ENCODE results near the gene PAQR4. TPM values are rescaled to one million over a fixed set of nuclear protein-coding genes. Genes with fewer than 3 reads are reported as not detected.

PAQR4 gene
- total and polyA plus RNA-seq, 10 of the 15 experiments (the other 5 are each of a cell fraction or from before 2014, with no cell fraction given), result 0.39 to 31.8 (median 13.5) TPM

DNA sequence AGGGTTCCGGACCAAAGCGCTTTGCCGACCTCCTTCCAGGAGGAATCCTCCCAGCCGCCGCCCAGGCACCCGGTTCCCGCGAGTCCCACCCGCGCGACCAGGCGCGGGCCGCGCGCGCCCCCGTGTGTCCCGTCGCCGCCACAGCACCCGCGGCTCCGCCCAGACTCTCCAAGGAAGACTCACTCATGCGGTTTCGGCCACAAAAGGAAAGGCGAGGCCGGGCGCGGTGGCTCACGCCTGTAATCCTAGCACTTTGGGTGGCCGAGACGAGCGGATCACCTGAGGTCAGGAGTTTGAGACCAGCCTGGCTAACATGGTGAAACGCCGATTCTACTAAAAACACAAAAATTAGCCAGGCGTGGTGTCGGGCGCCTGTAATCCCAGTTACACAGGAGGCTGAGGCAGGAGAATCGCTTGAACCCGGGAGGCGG is 14.6 kb downstream of the PAQR4 start (continued):
- TF ChIP-seq, protein P1, sequence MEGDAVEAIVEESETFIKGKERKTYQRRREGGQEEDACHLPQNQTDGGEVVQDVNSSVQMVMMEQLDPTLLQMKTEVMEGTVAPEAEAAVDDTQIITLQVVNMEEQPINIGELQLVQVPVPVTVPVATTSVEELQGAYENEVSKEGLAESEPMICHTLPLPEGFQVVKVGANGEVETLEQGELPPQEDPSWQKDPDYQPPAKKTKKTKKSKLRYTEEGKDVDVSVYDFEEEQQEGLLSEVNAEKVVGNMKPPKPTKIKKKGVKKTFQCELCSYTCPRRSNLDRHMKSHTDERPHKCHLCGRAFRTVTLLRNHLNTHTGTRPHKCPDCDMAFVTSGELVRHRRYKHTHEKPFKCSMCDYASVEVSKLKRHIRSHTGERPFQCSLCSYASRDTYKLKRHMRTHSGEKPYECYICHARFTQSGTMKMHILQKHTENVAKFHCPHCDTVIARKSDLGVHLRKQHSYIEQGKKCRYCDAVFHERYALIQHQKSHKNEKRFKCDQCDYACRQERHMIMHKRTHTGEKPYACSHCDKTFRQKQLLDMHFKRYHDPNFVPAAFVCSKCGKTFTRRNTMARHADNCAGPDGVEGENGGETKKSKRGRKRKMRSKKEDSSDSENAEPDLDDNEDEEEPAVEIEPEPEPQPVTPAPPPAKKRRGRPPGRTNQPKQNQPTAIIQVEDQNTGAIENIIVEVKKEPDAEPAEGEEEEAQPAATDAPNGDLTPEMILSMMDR (IDR thresholded peaks at IDR 0.05 in 2 of 3, conservative IDR thresholded peaks at IDR 0.05 in 1 of 3; ENCODE audit: control insufficient read depth in 2 of 3, extremely low read depth in 1 of 3, insufficient read depth in 1 of 3, low read depth in 3 of 3, low read length in 3 of 3), result peak; percentile 82 to 90 (median 83)
- peak; percentile 67; the same call in 1 of the 2 replicates for TF ChIP-seq SMARCA5 (IDR thresholded peaks at IDR 0.05)
- TF ChIP-seq SMC3 (IDR thresholded peaks at IDR 0.05; ENCODE audit: borderline replicate concordance, low read length), result peak; percentile 34; the same call in 1 of the 2 replicates
- TF ChIP-seq YY1 (IDR thresholded peaks at IDR 0.05; ENCODE audit: low read depth, low read length), result 0 out of 2 replicates have a peak, but pooled peaks have one; percentile 47
- no peak for TF ChIP-seq ZNF274 (IDR thresholded peaks at IDR 0.05; ENCODE audit: insufficient read depth, insufficient read length)
- TF ChIP-seq RAD21 (IDR thresholded peaks at IDR 0.05; ENCODE audit: insufficient read depth, low read depth, low read length), result peak; percentile 71
- TF ChIP-seq, protein P2, sequence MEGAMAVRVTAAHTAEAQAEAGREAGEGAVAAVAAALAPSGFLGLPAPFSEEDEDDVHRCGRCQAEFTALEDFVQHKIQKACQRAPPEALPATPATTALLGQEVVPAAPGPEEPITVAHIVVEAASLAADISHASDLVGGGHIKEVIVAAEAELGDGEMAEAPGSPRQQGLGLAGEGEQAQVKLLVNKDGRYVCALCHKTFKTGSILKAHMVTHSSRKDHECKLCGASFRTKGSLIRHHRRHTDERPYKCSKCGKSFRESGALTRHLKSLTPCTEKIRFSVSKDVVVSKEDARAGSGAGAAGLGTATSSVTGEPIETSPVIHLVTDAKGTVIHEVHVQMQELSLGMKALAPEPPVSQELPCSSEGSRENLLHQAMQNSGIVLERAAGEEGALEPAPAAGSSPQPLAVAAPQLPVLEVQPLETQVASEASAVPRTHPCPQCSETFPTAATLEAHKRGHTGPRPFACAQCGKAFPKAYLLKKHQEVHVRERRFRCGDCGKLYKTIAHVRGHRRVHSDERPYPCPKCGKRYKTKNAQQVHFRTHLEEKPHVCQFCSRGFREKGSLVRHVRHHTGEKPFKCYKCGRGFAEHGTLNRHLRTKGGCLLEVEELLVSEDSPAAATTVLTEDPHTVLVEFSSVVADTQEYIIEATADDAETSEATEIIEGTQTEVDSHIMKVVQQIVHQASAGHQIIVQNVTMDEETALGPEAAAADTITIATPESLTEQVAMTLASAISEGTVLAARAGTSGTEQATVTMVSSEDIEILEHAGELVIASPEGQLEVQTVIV (IDR thresholded peaks at IDR 0.05; ENCODE audit: borderline replicate concordance, partially characterized antibody), result no peak
- peak; percentile 73 for TF ChIP-seq EED (IDR thresholded peaks at IDR 0.05; ENCODE audit: low read depth)
- TF ChIP-seq CHD1 (IDR thresholded peaks at IDR 0.05; ENCODE audit: low read depth, low read length), result no peak
- TF ChIP-seq ZNF207 (IDR thresholded peaks at IDR 0.05; ENCODE audit: borderline replicate concordance), result 0 out of 2 replicates have a peak, but pooled peaks have one; percentile 57
- TF ChIP-seq GABPA (IDR thresholded peaks at IDR 0.05; ENCODE audit: low read depth), result no peak
- TF ChIP-seq, protein P3, sequence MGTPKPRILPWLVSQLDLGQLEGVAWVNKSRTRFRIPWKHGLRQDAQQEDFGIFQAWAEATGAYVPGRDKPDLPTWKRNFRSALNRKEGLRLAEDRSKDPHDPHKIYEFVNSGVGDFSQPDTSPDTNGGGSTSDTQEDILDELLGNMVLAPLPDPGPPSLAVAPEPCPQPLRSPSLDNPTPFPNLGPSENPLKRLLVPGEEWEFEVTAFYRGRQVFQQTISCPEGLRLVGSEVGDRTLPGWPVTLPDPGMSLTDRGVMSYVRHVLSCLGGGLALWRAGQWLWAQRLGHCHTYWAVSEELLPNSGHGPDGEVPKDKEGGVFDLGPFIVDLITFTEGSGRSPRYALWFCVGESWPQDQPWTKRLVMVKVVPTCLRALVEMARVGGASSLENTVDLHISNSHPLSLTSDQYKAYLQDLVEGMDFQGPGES (IDR thresholded peaks at IDR 0.05), result peak; percentile 37; the same call in 1 of the 2 replicates
- TF ChIP-seq HDGF (IDR thresholded peaks at IDR 0.05), result 0 out of 2 replicates have a peak, but pooled peaks have one; percentile 39
- 0 out of 2 replicates have a peak, but pooled peaks have one; percentile 45 for TF ChIP-seq BACH1 (IDR thresholded peaks at IDR 0.05; ENCODE audit: borderline replicate concordance)
- TF ChIP-seq RELA (IDR thresholded peaks at IDR 0.05; ENCODE audit: borderline replicate concordance, partially characterized antibody), result no peak
- TF ChIP-seq CBX5 (IDR thresholded peaks at IDR 0.05; ENCODE audit: low read depth), result no peak
- 0 out of 2 replicates have a peak, but pooled peaks have one; percentile 52 for TF ChIP-seq ZSCAN29 (IDR thresholded peaks at IDR 0.05)
- TF ChIP-seq RB1 (IDR thresholded peaks at IDR 0.05; ENCODE audit: borderline replicate concordance), result 0 out of 2 replicates have a peak, but pooled peaks have one; percentile 70
- TF ChIP-seq CHD2 (IDR thresholded peaks at IDR 0.05; ENCODE audit: borderline replicate concordance, low read depth, low read length), result peak; percentile 38; the same call in 1 of the 2 replicates
- TF ChIP-seq KAT2A (conservative IDR thresholded peaks at IDR 0.05; ENCODE audit: control insufficient read depth, low read depth, low read length), result no peak
- TF ChIP-seq GATAD2B (conservative IDR thresholded peaks at IDR 0.05; ENCODE audit: low read depth), result peak; percentile 79
- peak; percentile 34 to 55; a peak in 3 of 4 replicates for TF ChIP-seq IKZF2 (IDR thresholded peaks at IDR 0.05)
- TF ChIP-seq BHLHE40 (IDR thresholded peaks at IDR 0.05; ENCODE audit: borderline replicate concordance in 1 of 2, low read depth in 2 of 2, low read length in 1 of 2), result peak; percentile 36 to 48; a peak in 1 of 4 replicates
- TF ChIP-seq HCFC1 (IDR thresholded peaks at IDR 0.05; ENCODE audit: low read length), result 0 out of 2 replicates have a peak, but pooled peaks have one; percentile 12
- TF ChIP-seq STAT1 (conservative IDR thresholded peaks at IDR 0.05), result 0 out of 2 replicates have a peak, but pooled peaks have one; percentile 51
- peak; percentile 46; the same call in 1 of the 2 replicates for TF ChIP-seq RUNX3 (IDR thresholded peaks at IDR 0.05; ENCODE audit: low read length)
- TF ChIP-seq LARP7 (IDR thresholded peaks at IDR 0.05), result peak; percentile 49; the same call in 1 of the 2 replicates
- peak; percentile 19; the same call in 1 of the 2 replicates for TF ChIP-seq DPF2 (IDR thresholded peaks at IDR 0.05)
